ENCODE data around the gene MOCS3. TPM values are rescaled to one million over a fixed set of nuclear protein-coding genes. Genes with fewer than 3 reads are reported as not detected.

MOCS3 gene
- polyA plus RNA-seq, 1 donor from 2014 or later = 5.5 TPM

DNA sequence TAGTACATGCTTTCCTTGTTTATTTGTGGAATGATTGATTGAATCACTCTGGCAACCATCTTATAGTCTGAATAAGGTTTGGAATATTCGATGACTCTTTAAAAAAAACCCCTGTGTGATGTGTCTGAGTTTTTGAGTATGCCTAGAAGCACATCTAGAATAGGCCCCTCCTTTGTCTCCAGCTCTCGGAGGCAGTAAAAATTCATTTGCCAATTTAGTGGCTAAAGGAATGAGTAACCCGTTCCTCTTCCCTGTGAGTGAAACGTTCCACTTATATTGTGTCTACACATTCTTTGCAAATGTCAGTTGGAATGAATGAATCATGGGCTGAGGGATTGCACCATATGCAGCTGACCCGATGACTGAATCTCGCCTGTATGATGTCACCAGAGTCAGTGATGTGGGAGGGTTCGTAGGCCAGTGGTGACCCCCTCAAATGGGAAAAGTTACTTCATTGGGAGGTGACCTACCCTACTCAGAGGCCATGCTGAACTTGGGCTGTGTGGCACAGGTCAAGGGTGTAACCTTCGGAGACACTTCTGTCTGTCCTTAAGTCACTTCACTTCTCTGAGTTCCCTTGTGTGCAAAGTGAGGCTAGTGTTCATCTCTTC, 21.6 kb downstream of the MOCS3 start:
- no peak overlapping the region for H2AFZ ChIP-seq (ENCODE audit: low read depth, low read length)
- H3K9ac ChIP-seq (ENCODE audit: low read length) = no peak overlapping the region
- no peaks in the 10 kb centered on the region for H3K27me3 ChIP-seq (ENCODE audit: insufficient read depth, low read depth, low read length)
- no peak overlapping the region for H3K27ac ChIP-seq (ENCODE audit: low read length)
- H3K79me2 ChIP-seq (replicated peaks; ENCODE audit: insufficient read depth, low read length) = no peaks in the 10 kb centered on the region
- H3F3A ChIP-seq (ENCODE audit: insufficient read depth, low read length, poor library complexity, severe bottlenecking) = no peaks in the 10 kb centered on the region
- H3K4me3 ChIP-seq (ENCODE audit: low read length) = no peak overlapping the region
- H3K9me3 ChIP-seq (ENCODE audit: low read length) = no peaks in the 10 kb centered on the region
- no peak for TF ChIP-seq EP300 (conservative IDR thresholded peaks at IDR 0.05; ENCODE audit: poor library complexity, severe bottlenecking)
- no peaks in the 10 kb centered on the region for H3K36me3 ChIP-seq (ENCODE audit: insufficient read depth, low read length)
- H3K9me2 ChIP-seq (ENCODE audit: insufficient read depth, low read length) = no peaks in the 10 kb centered on the region
- no peak overlapping the region for H3K4me2 ChIP-seq (ENCODE audit: low read length)
- H4K20me1 ChIP-seq (ENCODE audit: insufficient read depth) = no peaks in the 10 kb centered on the region

DNA sequence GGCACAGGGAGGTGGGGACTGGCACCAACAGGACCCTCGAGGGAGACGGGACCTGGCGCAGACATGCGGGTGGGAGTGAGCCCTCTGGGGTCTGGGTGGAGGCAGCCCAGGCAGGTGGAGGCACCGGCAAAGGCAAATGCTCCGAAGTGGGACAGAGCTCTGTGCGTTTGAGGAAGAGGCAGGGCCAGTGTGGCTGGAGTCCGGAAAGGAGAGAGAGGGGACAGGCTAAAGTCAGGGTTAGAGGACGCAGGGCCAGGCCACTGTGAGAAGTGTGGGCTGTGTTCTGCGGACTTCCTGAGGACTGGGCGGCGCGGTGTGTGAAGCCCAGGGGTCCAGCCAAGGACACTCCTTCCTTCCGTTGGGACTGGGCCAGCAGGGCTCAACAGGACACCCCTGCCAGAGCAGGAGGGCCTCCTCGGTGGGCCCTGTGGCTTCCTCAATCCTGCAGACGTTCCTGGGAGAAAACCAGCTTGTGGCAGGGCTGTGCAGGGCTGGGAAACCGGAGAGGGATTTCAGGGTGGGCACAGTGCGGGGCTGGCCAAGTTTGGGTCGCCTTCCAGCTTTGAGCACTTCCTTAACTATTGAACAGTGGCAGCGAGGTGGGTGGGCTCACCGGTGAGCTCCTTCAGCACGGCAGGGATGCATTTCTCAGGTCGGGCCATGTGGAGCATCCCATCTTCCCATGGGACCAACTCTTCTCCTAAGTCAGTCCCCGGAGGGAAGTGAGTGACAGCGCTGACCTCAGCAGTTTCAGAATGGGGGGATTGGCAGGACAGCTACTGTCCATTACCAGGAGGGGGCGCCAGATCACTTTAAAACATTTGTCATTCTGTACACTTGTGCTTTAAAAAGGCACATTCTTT, 22.5 kb downstream of the MOCS3 start:
- Histone ChIP-seq H3K9me2 (ENCODE audit: insufficient read depth, low read length) (no peaks in the 10 kb centered on the region), H3F3A (ENCODE audit: insufficient read depth, low read length, poor library complexity, severe bottlenecking) (no peaks in the 10 kb centered on the region), H4K20me1 (ENCODE audit: insufficient read depth) (no peaks in the 10 kb centered on the region), H3K36me3 (ENCODE audit: insufficient read depth, low read length) (no peaks in the 10 kb centered on the region), H3K27me3 (ENCODE audit: insufficient read depth, low read depth, low read length) (no peaks in the 10 kb centered on the region), H3K9ac (ENCODE audit: low read length) (no peak overlapping the region), H3K4me3 (ENCODE audit: low read length) (no peak overlapping the region), H3K4me2 (ENCODE audit: low read length) (no peak overlapping the region), H3K79me2 (replicated peaks; ENCODE audit: insufficient read depth, low read length) (no peaks in the 10 kb centered on the region), H2AFZ (ENCODE audit: low read depth, low read length) (no peak overlapping the region), H3K27ac (ENCODE audit: low read length) (no peak overlapping the region), H3K9me3 (ENCODE audit: low read length) (no peaks in the 10 kb centered on the region)
- TF ChIP-seq SMC3 (conservative IDR thresholded peaks at IDR 0.05; ENCODE audit: poor library complexity) (peak; percentile 80), EP300 (conservative IDR thresholded peaks at IDR 0.05; ENCODE audit: poor library complexity, severe bottlenecking) (no peak), REST (IDR thresholded peaks at IDR 0.05; ENCODE audit: borderline replicate concordance) (no peak), POLR2AphosphoS5 (IDR thresholded peaks at IDR 0.05) (no peak), EZH2 (IDR thresholded peaks at IDR 0.05; ENCODE audit: borderline replicate concordance, insufficient read depth, low read length, poor library complexity, severe bottlenecking) (no peak), RAD21 (conservative IDR thresholded peaks at IDR 0.05) (peak; percentile 79), TAF1 (IDR thresholded peaks at IDR 0.05; ENCODE audit: low read depth) (no peak)
- TF ChIP-seq, protein P1, sequence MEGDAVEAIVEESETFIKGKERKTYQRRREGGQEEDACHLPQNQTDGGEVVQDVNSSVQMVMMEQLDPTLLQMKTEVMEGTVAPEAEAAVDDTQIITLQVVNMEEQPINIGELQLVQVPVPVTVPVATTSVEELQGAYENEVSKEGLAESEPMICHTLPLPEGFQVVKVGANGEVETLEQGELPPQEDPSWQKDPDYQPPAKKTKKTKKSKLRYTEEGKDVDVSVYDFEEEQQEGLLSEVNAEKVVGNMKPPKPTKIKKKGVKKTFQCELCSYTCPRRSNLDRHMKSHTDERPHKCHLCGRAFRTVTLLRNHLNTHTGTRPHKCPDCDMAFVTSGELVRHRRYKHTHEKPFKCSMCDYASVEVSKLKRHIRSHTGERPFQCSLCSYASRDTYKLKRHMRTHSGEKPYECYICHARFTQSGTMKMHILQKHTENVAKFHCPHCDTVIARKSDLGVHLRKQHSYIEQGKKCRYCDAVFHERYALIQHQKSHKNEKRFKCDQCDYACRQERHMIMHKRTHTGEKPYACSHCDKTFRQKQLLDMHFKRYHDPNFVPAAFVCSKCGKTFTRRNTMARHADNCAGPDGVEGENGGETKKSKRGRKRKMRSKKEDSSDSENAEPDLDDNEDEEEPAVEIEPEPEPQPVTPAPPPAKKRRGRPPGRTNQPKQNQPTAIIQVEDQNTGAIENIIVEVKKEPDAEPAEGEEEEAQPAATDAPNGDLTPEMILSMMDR (IDR thresholded peaks at IDR 0.05; ENCODE audit: poor library complexity, severe bottlenecking) = peak; percentile 84
